Measurements from ENCODE around the gene DOK3.
"Not testable (repeated sequence)": the region's sequence is repeated elsewhere in the genome, so short reads cannot be mapped to it uniquely, and the experiment has no call there.

The DOK3 gene

DNA sequence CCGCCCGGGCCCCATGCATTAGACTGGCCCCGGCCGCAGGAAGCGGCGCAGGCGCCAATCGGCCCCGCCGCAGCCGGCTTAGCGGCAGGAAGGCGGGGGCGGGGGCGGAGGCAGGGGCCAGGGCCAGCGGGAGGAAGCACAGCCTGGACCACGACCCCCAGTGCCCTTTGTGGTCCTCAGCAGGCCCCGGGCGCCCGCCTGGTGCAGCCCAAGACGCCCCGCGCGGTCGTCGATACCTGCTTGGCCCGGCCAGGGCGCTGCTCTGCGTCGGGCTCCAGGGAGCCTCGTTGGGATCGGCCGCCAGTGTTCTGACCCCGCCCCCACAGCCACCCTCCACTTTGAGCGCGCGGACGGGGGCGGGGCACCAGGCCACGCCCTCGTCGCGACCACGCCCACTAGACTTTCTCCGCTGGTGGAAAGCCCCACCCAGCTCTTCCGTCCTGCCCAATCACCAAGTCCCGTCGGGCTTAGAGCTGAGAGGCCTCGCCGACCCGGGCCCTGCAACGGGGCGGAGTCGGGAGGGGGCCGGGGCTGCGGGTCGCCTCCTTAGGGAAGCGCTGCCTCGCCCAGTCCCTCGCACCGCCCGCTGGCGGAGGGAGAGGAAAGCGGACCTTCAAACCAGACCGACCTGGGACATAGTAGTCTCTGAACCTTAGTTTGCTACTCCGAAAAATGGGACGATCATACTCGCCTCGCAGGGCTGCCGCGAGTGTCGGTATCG lies 12.2 kb downstream of the DOK3 start, which contains the start of gene PDLIM7:
PDLIM7 (minus strand) TSS at position 313 of the 721 bp plus-strand sequence. CDS start 1,092 bp downstream, outside the sequence.
- DNase-seq (ENCODE audit: low read depth), result peak; percentile 97

DNA sequence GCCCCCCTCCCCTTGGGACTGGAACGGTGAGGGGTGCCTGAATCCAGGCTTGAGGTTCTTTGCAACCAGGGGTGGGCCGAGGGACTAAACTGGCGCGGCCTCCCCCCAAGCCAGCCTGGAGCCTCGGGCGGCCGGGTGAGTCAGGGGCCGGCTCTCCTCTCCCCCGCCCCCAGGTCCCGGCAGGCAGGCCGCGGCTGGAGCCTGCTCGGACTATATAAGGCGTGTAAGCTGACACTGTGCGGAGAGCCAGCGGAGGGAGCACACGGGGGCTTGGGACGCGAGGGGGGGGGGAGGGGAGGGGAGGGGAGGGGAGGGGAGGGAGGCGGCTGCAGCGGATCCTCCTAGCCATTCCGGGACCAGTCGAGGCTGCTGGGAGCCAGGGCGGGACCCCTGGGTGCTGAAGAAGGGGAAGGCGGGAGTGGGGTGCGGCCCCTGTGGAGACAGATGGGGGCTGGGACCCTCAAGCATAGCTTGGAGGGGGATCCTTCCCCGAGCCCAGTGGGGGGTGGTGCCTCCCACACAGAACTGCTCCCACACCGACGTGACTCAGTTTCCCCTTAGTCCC lies 12.8 kb downstream of the DOK3 start:
- DNase-seq (ENCODE audit: low read depth), result peak; percentile 86

DNA sequence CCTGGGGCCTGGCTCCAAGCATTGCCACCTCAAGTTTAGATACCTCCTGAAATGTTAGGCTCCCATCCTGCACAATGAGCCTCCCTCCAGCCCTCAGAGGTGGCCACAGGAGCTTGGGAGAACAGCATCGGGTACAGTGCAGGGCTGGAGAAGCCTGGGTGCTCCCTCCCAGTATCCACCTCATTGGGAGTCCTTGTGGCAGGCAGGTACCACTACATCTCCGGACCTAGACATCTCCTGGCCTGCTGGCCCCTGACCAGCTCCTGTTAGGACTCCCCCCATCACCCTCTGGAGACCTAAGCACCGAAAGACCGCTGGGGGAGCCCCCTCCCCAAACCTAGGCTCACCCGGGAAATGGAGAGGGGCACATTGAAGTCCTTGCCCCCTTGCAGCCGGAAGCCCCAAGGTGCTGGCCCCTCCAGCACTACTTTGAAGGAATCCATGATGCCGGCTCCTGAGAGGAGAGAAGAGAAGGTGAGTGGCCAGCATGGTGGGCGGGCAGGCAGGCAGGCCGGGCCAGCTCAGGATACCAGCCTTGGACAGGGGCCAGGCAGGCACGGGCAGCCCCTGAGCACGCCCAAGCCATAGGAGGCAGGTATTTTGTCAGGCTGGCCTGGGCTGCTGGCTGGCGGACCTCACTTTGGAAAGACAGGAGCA lies 13.4 kb downstream of the DOK3 start:
- DNase-seq (ENCODE audit: low read depth), result peak; percentile 37

DNA sequence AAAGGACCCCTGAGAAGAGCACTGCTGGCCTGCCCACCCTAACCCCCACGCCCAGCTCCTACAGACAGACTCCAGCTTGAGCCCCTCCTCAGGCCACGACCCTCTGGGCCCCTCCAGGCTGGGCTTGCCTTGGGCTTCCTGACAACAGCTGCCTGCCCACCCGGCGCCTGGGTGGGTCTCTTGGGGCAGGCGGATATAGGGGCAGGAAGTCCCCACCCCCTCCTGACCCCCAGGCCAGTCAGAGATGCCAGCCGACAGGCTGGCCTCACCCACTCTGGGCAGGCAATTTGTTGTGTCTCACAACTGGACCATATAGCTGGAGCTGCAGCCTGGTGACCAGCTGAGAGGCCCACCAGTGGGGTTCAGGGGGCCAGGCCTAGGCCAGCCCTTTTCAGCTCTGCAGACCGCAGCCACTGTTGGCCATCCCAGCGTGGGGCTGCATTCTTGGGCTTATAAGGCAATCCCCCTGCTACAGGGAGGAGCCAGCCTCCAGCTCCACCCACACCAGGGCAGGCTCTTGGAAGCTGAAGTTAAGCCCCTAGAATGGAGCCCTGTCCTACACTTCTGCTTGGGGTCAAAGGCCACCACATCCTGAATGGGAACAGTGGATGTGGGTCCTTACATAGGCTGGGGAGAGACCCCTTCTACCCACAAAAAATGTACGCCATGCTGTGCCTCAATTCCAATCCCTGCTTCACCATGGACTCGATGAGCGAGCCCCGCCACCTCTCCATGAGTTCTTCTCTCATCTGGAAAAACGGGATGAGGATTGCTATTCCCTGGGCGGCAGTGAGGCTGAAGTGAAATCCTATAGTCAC lies 14.2 kb downstream of the DOK3 start:
- peak; percentile 85 for DNase-seq (ENCODE audit: low read depth)

DNA sequence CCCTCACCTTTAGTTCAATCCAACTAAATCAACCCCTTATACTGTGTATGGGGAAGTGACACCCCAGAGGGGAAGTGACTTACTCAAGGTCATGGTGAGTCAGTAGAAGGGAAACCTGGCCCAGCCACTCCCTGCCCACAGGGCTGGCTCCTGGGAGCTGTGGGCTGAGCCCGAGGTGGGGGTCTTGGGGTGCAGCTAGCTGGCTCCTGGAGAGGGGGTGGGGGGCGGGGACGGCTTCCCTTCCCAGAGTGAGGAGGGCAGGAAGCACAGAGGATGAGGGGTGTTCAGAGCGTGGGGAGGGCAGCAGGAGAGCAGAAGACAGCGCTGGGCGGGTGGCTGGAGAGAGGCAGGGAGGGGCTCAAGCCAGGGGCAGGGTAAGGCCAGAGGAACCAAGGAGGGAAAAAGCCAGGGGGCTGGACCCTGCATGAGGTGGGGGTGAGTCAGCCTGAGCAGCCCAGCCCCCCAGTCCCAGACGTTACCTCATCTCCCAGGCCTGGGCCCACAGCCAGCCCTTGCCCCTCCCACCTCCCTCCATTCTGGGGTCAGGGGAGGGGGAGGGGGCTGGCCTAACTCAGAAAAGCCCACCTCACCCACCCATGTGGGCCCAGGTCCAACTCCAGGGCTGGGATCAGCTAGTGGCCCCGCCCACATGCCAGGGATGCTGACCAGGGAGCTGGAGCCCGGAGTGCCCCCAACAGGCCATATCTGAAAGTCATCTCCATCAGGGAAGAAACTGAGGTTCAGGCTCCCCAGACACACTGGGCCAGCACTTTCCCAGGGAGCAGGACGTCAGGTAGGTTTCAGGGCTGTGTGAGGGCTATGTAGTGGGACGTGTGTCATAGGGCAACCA lies 15.1 kb downstream of the DOK3 start:
- DNase-seq (ENCODE audit: low read depth), result peak; percentile 40

DNA sequence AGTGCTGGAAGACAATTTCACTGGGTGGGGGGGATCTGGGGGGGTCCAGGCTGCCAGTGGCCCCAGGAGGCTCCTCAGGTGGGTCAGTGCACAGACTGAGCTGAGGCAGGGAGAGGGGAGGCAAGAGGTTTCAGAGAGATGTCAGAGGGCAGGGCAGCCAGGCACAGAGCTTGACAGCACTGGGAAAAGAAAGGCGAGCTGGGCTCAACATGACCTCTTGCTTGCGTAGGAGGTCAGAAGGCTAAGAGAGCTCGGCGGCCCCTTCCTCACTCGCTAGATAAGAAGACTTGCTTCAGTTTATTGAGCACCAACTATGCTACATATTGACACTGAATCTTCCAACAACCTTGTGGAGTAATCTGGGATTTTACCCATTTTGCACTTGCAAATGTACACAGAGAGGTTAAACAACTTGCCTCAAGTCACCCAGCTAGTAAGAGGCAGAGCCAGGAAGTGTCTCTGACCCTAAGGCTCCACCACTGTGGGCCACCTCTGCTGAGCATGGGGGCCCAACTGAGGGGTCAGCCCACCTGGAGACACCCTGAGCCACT lies 15.8 kb downstream of the DOK3 start:
- DNase-seq (ENCODE audit: low read depth), result no peak

DNA sequence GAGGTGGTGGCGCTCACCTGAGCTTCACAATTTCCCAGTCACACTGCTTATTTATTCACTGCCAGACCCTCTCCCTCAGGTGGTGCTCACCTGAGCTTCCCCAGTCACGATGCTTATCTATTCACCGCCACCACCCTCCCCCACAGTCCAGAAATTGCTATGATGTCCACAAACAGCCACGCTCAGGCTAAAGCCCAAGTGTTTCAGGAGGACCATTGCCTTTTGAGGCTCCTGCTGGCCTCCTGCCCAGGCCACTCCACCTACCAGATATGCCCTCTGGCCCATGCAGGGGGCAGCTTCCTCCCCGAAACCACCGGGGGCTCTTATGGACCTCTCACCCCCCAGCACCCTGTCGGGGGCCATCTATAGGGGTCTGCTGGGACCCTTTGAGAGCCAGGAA lies 16.8 kb downstream of the DOK3 start:
- DNase-seq (ENCODE audit: low read depth), result no peak

DNA sequence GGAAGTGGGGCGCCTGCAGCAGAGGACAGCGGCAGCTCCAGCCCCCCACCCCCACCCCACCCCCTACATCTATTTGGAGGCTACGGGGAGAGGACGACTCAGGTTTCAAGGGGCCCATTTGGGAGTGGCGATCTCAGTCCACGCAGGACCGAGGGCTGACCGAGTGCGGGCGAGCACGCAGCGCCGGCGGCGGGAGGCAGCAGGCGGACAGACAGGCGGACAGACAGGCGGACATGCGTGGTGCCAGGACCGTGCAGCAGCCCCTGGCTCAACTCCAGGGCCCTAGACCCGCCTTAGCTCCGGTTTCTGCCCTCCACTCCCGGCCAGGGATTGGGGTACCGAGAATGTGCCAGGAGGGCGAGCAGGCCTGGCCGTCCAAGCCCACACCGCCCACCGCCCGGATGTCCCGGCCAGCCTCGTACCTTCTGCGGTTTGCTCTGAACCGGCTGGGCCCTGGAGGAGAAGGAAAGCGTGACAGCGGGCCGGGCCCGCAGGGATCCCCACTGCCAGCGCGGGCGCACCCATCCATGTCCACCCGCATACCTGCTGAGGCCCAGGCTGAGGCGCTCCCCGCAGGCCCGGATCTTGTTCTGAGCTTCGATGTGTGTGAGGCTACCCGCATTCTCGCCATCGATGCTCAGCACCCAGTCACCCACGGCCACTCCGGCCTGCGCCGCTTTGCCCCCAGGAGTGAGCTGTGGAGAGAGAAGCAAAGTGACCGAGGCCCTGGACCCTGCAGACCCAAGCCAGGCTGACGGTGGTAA lies 17.5 kb downstream of the DOK3 start:
- no peak for DNase-seq (ENCODE audit: low read depth)

DNA sequence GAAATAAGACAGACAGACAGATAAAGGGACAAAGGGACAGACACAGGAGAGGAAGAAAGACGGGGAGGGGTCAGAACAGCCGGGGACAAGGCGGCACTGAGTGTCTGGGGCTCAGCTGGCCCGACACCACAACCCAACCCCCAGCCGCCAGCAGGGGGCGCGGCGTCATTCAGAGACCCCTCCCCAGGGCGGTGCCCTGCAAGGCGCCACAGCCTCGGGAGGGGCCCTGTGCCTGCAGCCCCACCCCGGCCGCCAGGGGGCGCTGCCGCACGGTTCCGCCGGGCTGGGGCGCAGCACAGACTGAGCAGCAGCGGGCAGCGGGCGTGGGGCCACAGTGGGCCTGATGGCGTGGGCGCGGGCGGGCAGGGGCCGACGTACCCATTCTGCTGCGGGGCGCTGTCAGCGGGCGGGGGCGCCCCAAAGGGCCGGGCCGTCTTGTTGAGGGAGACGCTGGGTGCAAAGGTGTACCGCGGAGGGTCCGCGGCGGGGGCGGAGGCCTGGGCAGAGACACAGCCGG lies 18.1 kb downstream of the DOK3 start:
- no peak for DNase-seq (ENCODE audit: low read depth)

DNA sequence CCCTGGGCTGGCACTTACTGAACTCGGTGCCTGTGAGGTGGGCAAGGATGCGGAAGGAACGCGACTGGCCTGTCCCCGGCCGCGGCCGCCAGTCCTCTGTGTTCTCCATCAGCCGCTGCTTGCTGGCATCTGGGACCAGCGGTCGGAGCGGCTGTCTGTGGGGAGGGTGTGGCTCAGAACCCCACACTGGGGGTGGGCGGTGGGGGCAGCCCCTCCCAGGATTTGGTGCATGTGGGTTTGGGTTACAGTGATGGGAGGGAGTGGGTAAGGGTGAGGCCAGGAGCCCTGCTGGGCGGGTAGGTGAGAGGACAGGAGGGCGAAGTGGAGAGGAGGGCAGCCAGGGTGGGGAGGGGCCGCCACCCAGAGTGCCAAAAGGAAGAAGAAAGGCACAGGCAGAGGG lies 18.6 kb downstream of the DOK3 start:
- DNase-seq (ENCODE audit: low read depth), result no peak

DNA sequence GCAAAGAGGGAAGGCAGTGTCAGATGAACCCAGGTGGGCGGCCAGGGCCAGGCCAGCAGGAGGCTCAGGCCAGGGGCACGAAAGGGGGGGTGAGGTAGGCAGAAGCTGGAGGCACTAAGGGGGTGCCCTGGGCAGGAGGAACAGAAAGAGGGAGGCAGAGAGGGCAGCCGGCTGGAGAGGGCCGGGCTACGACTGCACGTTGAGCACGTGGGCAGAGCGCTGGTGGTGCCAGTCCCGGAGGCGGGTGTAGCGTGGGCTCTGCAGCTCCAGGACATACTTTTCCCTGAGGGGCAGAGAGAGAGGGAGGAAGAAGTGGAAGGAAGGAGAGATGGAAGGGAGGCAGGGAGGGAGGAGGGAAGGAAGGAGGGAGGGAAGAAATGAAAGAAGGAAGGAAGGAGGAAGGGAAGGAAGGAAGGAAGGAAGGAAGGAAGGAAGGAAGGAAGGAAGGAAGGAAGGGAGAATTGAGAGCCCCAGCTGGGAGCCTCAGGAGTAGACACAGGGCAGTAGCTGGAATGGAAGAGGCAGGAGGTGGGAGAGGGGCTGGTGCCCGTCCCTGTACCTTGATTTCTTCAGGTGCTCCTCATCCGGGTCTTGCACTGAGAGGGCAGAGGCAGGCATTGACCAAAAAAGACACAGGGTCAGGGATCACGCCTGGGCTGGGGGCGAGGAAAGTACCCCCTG lies 19.2 kb downstream of the DOK3 start:
- DNase-seq (ENCODE audit: low read depth), result no peak

DNA sequence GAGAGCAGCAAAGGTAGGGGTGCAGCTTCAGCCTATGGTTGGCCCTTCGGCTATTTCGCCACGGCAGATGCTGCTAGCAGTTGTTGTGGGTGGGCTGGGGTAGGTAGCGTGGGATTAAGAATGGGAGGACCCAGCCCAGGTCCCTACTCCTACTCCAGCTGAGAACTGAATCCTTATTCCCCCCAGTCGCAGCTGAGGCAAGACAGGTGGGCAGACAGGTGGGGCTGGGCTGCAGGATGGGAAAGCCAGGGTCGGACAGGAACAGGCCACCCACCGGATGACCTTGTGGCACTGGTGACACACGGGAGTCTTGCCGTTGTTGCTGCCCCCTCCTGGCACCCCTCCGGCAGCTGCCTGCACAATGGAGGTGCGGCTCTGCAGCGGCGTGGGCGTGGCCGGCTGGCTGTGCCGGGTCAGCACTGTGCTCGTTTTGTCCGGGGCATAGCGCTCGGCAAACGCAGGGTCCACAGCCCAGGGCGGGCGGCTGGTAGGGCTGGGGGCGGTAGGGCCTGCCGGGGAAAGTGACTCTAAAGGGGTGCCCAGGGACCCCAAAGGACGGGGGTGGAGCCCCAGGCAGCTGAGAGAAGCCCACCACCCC lies 20.4 kb downstream of the DOK3 start:
- DNase-seq (ENCODE audit: low read depth), result no peak

DNA sequence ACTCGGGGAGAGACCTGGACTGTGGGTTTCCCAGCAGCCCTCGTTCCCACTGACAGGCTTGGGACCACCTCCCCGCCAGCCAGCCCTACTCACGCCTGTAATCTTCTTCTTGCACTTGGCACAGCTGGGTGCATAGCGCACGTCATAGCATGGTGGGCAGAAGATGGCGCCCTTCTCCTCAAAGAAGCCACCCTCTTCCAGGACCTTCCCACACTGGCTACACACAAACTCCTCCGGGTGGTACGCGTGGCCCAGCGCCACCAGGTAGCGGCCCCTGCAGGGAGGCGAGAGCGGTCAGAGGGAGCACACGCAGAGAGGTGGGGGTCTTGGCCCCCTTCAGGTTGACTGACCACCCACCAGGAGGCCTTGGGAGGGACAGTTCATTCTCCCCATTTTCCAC lies 21.7 kb downstream of the DOK3 start:
- no peak for DNase-seq (ENCODE audit: low read depth)

DNA sequence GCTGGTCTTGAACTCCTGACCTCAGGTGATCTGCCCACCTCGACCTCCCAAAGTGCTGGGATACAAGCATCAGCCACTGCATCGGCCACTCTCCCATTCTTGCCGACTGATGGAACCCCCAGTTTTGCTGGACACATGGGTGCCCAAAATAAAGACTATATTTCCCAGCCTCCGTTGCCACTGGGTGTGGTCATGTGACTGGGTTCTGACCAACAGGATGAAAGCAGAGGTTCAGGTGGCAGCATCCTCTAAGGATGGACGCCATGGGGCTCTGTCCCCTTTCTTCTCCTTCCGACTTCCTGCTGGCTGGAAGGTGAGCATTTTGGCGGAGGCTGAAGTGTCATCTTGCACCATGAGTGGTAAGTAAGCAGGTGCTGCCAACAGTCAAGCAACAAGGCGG lies 22.5 kb downstream of the DOK3 start:
- DNase-seq (ENCODE audit: low read depth), result no peak

DNA sequence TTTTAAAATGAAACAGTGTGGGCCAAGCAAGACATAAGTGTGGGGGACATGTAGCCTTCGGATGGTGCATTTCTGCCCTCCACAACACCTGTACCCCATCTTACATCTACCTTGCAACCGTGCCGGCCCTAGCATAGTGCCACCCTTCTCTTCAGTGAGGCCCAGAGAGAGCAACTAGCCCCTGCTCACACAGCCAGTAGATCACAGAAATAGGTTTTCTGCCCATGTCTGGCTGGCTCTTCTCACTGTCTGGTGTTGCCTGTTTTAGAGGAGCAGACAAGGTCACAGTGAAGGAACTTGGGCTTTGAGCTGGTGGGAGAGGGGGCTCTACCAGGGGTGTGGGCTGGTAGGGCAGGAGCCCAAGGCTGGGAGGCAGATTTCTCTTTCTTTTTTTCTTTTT lies 23.4 kb downstream of the DOK3 start:
- no peak for DNase-seq (ENCODE audit: low read depth)

DNA sequence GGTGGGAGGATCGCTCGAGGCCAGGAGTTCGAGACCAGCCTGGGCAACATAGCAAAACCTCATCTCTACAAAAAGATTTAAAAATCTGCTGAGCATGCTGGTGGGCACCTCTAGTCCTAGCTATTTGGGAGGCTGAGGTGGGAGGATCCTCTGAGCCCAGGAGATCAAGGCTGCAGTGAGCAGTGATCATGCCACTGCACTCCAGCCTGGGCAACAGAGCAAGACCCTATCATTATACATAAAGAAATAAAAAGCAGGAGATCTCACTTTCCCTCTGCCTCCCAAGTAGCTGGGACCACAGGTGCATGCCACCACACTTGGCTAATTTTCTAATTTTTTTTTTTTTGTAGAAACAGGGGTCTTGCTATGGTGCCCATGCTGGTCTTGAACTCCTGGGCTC lies 23.9 kb downstream of the DOK3 start:
- not testable (repeated sequence) for DNase-seq (ENCODE audit: low read depth)

DNA sequence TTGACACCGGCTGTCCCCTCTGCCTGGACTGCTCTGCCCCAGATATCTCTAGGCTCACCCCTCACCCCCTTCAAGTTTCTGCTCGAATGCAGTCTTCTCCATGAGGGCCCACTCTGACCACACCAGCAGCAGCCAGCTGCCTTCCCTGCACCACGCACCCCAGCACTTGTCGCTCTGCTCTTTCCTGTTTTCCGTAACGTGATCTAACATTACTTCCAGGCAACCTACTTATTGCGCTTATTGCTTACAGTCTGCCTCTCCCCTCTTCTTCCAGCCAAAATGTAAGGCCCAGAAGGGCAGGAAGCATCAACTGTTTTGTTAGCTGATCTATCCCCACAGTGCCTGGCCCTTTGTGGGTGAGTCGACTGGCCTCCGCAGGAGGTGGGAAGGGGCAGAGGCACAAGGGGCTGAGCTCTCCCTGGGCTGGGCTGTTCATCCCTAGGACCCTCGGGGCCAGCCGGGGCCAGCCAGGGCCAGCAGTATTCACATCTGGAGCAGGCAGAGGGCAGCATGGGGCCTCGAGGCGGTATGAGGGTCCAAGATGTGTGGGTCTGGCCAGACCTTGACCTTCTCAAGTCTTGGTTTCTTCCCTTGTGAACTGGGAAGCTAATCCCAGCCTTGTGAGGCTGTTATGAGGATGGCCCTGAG lies 24.6 kb downstream of the DOK3 start:
- DNase-seq (ENCODE audit: low read depth), result no peak

DNA sequence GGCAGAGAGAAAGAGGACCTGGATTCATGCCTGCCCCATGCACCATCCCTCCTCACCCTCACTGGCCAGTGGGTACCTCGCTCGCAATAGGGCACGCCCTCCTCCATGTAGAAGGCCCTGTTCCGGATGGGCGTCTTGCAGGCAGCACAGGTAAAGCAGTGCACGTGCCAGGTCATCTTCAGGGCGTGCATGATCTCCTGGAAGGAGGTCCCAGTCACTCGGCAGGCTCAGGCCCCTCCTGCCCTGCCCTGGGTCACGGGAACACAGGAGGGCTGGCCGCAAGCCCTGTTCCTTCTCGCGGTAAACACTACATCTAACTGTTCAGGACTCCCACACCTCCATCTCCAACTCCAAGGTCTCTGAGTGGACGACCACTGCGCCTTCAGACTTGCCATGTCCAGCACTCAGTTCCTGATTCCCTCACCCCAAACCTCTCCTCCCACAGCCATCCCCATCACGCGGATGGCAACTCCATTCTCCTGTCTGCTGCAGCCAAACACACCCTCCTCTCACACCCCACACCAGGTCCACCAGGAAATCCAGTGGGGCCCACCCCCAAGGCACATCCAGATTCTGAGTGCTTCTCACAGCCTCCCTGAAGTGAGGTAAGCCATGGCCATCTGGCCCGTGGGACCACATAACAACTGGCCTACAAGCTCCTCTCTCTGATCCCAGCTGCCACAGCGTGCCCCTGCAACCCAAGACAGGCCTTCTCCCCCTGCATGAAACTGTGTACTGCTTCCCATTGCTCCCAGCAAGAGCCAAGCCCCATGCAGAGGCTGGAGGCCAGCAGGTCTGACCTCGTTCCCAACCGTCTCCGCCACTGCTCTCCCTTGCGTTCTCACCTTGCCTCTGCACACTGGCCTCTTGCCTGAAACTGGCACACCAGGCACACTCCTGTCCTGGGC lies 25.4 kb downstream of the DOK3 start:
- no peak for DNase-seq (ENCODE audit: low read depth)
